Stimulated activated CD8-positive, alpha-beta memory T cell treated with anti-CD3 and anti-CD28 coated beads, Interleukin-7, amount 100 ng/mL, for 4 hours (primary cell): ENCODE measurements around the gene AMFR.

Experiments
- DNase-seq, 2 donors: peaks; one replicate each; pipeline ENCODE4 v3.0.0-alpha.2; 2020; ENCODE audit warnings: low read depth in 2 of 2

AMFR gene

GRCh38 chr16:56362706-56363105 lies 62.6 kb downstream of the AMFR start:
- no peak for DNase-seq

- DNase-seq: no peak
Measured at GRCh38 chr16:56362057-56362655, 63.2 kb downstream of the AMFR start.

GRCh38 chr16:56360117-56361008 lies 65.0 kb downstream of the AMFR start:
- no peak for DNase-seq

GRCh38 chr16:56357765-56358322 lies 67.5 kb downstream of the AMFR start:
- DNase-seq: no peak

- no peak for DNase-seq
Measured at GRCh38 chr16:56357241-56357764, 68.0 kb downstream of the AMFR start.

GRCh38 chr16:56356276-56357240 lies 68.8 kb downstream of the AMFR start:
- peak; percentile 8 to 24 for DNase-seq

GRCh38 chr16:56355786-56356275 lies 69.5 kb downstream of the AMFR start:
- DNase-seq: no peak

- no peak for DNase-seq
Measured at GRCh38 chr16:56355221-56355620, 70.1 kb downstream of the AMFR start.

- no peak for DNase-seq
Measured at GRCh38 chr16:56354746-56355145, 70.6 kb downstream of the AMFR start.

GRCh38 chr16:56354016-56354415 lies 71.3 kb downstream of the AMFR start:
- no peak for DNase-seq

GRCh38 chr16:56353054-56353921 lies 72.1 kb downstream of the AMFR start:
- DNase-seq: no peak

- no peak for DNase-seq
Measured at GRCh38 chr16:56352351-56353053, 72.8 kb downstream of the AMFR start.

- DNase-seq: no peak
Measured at GRCh38 chr16:56351481-56351880, 73.9 kb downstream of the AMFR start.

- DNase-seq: no peak
Measured at GRCh38 chr16:56350491-56351405, 74.6 kb downstream of the AMFR start.

GRCh38 chr16:56349711-56350161 lies 75.6 kb downstream of the AMFR start:
- DNase-seq: no peak

- DNase-seq: no peak
Measured at GRCh38 chr16:56349086-56349415, 76.3 kb downstream of the AMFR start.

- DNase-seq: no peak
Measured at GRCh38 chr16:56348168-56349085, 76.9 kb downstream of the AMFR start.

GRCh38 chr16:56347670-56348069 lies 77.7 kb downstream of the AMFR start:
- no peak for DNase-seq
